ENCODE results near the gene PSORS1C1.
"Not testable (repeated sequence)": the region's sequence is repeated elsewhere in the genome, so short reads cannot be mapped to it uniquely, and the experiment has no call there.

Gene PSORS1C1

GRCh38 chr6:31158863-31159855 is 44.6 kb downstream of the PSORS1C1 start:
- DNase-seq (ENCODE audit: low spot score) = no peak

- no peak for DNase-seq (ENCODE audit: low spot score)
Observed at GRCh38 chr6:31161216-31162126, 46.9 kb downstream of the PSORS1C1 start.

- no peak for DNase-seq (ENCODE audit: low spot score)
Observed at GRCh38 chr6:31162463-31163165, 48.0 kb downstream of the PSORS1C1 start.

GRCh38 chr6:31163922-31164321 is 49.3 kb downstream of the PSORS1C1 start:
- no peak for DNase-seq (ENCODE audit: low spot score)

- not testable (repeated sequence) for DNase-seq (ENCODE audit: low spot score)
Observed at GRCh38 chr6:31164475-31165063, 50.0 kb downstream of the PSORS1C1 start.

- DNase-seq (ENCODE audit: low spot score) = not testable (repeated sequence)
Observed at GRCh38 chr6:31165064-31165832, 50.6 kb downstream of the PSORS1C1 start.

GRCh38 chr6:31165986-31166385 is 51.4 kb downstream of the PSORS1C1 start:
- no peak for DNase-seq (ENCODE audit: low spot score)

- DNase-seq (ENCODE audit: low spot score) = no peak
Observed at GRCh38 chr6:31168606-31169005, 54.0 kb downstream of the PSORS1C1 start.

GRCh38 chr6:31169123-31169857 is 54.7 kb downstream of the PSORS1C1 start:
- no peak for DNase-seq (ENCODE audit: low spot score)

GRCh38 chr6:31169858-31170599 is 55.4 kb downstream of the PSORS1C1 start:
- not testable (repeated sequence) for DNase-seq (ENCODE audit: low spot score)

- DNase-seq (ENCODE audit: low spot score) = no peak
Observed at GRCh38 chr6:31170600-31170881, 55.9 kb downstream of the PSORS1C1 start, which contains the start of gene POU5F1. TSS of gene POU5F1 (minus strand) at chr6:31170682. CDS start at chr6:31170620, 62 bp downstream.

- no peak for DNase-seq (ENCODE audit: low spot score)
Observed at GRCh38 chr6:31170987-31171671, 56.5 kb downstream of the PSORS1C1 start.

- no peak for DNase-seq (ENCODE audit: low spot score)
Observed at GRCh38 chr6:31171931-31172905, 57.6 kb downstream of the PSORS1C1 start.

GRCh38 chr6:31172973-31173384 is 58.4 kb downstream of the PSORS1C1 start:
- DNase-seq (ENCODE audit: low spot score) = no peak

- no peak for DNase-seq (ENCODE audit: low spot score)
Observed at GRCh38 chr6:31173406-31173805, 58.8 kb downstream of the PSORS1C1 start.

GRCh38 chr6:31174378-31174777 is 59.8 kb downstream of the PSORS1C1 start:
- no peak for DNase-seq (ENCODE audit: low spot score)

- no peak for DNase-seq (ENCODE audit: low spot score)
Observed at GRCh38 chr6:31175971-31176370, 61.4 kb downstream of the PSORS1C1 start.

Measured in LoVo (cell line).